ENCODE data around the gene DCDC2C. TPM values are rescaled to one million over a fixed set of nuclear protein-coding genes. Genes with fewer than 3 reads are reported as not detected.

DCDC2C gene
- total and polyA plus RNA-seq, 9 of the 15 experiments (the other 6 are each of a cell fraction or from before 2014, with no cell fraction given) = not detected

- in situ Hi-C loops (cut with MboI) = no loop called here
- FAIRE-seq (no peak), DNase-seq (ENCODE audit: extremely low read depth in 1 of 4, low spot score in 3 of 4) (peak in 2 of 4 experiments; percentile 60 to 62), ATAC-seq (peak; percentile 93)
- Histone ChIP-seq H3K79me2 (ENCODE audit: control insufficient read depth, insufficient read depth, low read length) (no peaks in the 10 kb centered on the region), H3K4me1 (replicated peaks in 1 of 2; ENCODE audit: control insufficient read depth in 2 of 2, insufficient read depth in 2 of 2, low read length in 2 of 2) (no peaks in the 10 kb centered on the region), H3K27ac (ENCODE audit: extremely low read depth, low read depth, low read length) (no peak overlapping the region), H3K9ac (ENCODE audit: insufficient read depth in 1 of 2, low read depth in 2 of 2, low read length in 2 of 2) (no peak overlapping the region), H3K4me2 (ENCODE audit: insufficient read depth, low read length) (no peak overlapping the region), H3K9me1 (ENCODE audit: control insufficient read depth, insufficient read depth, low read length) (no peaks in the 10 kb centered on the region), H2AFZ (ENCODE audit: low read depth, low read length) (no peak overlapping the region), H3K36me3 (ENCODE audit: control insufficient read depth, insufficient read depth, low read length) (no peaks in the 10 kb centered on the region), H3K9me3 (replicated peaks; ENCODE audit: control insufficient read depth, insufficient read depth, low read depth, low read length) (no peaks in the 10 kb centered on the region), H3K27me3 (ENCODE audit: control insufficient read depth in 2 of 2, insufficient read depth in 2 of 2, low read length in 2 of 2) (peaks cover 0 to 18% of the 10 kb centered on the region in 2 experiments; a peak in 4 of 5 replicates), H4K20me1 (replicated peaks; ENCODE audit: control insufficient read depth, insufficient read depth, low read length) (no peaks in the 10 kb centered on the region), H3K4me3 (no peak overlapping the region)
- CTCF ChIA-PET (ENCODE audit: low intra/inter-chr PET ratio) = interaction anchor here (0.6 kb wide), 1 partner anchor 375 kb away, joined by 5 read pairs; no protein-coding TSS in a partner anchor
- no TSS peak for BruUV-seq (replicated peaks)
- intact Hi-C loops (cut with micrococcal nuclease) = loop anchor here (2.0 to 5.0 kb wide), 3 partner anchors 42 to 219 kb away; no protein-coding TSS in a partner anchor
- POLR2A ChIA-PET = no interaction called here
- TF ChIP-seq ZNF384 (IDR thresholded peaks at IDR 0.05; ENCODE audit: low read depth, low read length) (peak; percentile 94), MGA (IDR thresholded peaks at IDR 0.05) (no peak), ZNF134 (CRISPR knock-in tag; conservative IDR thresholded peaks at IDR 0.05) (peak; percentile 81), SMC3 (conservative IDR thresholded peaks at IDR 0.05; ENCODE audit: insufficient read depth, low read depth, low read length) (peak; percentile 26; the same call in 1 of the 2 replicates)
- TF ChIP-seq, protein P1, sequence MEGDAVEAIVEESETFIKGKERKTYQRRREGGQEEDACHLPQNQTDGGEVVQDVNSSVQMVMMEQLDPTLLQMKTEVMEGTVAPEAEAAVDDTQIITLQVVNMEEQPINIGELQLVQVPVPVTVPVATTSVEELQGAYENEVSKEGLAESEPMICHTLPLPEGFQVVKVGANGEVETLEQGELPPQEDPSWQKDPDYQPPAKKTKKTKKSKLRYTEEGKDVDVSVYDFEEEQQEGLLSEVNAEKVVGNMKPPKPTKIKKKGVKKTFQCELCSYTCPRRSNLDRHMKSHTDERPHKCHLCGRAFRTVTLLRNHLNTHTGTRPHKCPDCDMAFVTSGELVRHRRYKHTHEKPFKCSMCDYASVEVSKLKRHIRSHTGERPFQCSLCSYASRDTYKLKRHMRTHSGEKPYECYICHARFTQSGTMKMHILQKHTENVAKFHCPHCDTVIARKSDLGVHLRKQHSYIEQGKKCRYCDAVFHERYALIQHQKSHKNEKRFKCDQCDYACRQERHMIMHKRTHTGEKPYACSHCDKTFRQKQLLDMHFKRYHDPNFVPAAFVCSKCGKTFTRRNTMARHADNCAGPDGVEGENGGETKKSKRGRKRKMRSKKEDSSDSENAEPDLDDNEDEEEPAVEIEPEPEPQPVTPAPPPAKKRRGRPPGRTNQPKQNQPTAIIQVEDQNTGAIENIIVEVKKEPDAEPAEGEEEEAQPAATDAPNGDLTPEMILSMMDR (IDR thresholded peaks at IDR 0.05 in 2 of 3, conservative IDR thresholded peaks at IDR 0.05 in 1 of 3; ENCODE audit: insufficient read depth in 2 of 3, low read depth in 1 of 3, low read length in 3 of 3) = peak; percentile 41 to 62 (median 44); a peak in 3 of 6 replicates
- WGBS (ENCODE audit: insufficient coverage, low coverage, missing lambda C conversion rate) = 0% methylated on average over 3 of the region's 3 CpGs
Observed at GRCh38 chr2:3738454-3738853, 35.1 kb downstream of the DCDC2C start.
